22Rv1 (cell line): ENCODE results near the gene TBL1XR1.

Experiments
- CTCF ChIP-seq: fragments of 450-650 bp; IDR thresholded peaks from 2 replicates; pipeline ENCODE4 v1.5.1; 2017; ENCODE audit warnings: mild to moderate bottlenecking
- ZFX ChIP-seq: fragments of 450-650 bp; IDR thresholded peaks from 2 replicates; pipeline ENCODE4 v1.6.1; 2017; ENCODE audit warnings: antibody characterized with exemption, borderline replicate concordance

GRCh38 chr3:177145381-177145780 lies 51.9 kb downstream of the TBL1XR1 start:
- TF ChIP-seq CTCF (no peak), ZFX (no peak)
